Mucosa of stomach (tissue), 1 donor: ENCODE results near the gene DCAKD.

Experiments used
- H3K27me3 ChIP-seq: one replicate; pipeline ENCODE4 v1.7.0; 2013; ENCODE audit warnings: mild to moderate bottlenecking, low read length; ENCODE audit not compliant: control insufficient read depth, insufficient read depth
- H3K36me3 ChIP-seq: one replicate; pipeline ENCODE4 v1.7.0; 2013; ENCODE audit warnings: low read length; ENCODE audit not compliant: control insufficient read depth, insufficient read depth
- H3K4me1 ChIP-seq: one replicate; pipeline ENCODE4 v1.7.0; 2013; ENCODE audit warnings: mild to moderate bottlenecking, low read length; ENCODE audit not compliant: control insufficient read depth, insufficient read depth
- H3K4me3 ChIP-seq: one replicate; pipeline ENCODE4 v1.7.0; 2013; ENCODE audit warnings: low read length
- H3K9ac ChIP-seq: one replicate; pipeline ENCODE4 v1.7.0; 2013; ENCODE audit warnings: mild to moderate bottlenecking, low read length, moderate library complexity
- H3K9me3 ChIP-seq: one replicate; pipeline ENCODE4 v1.7.0; 2013; ENCODE audit warnings: mild to moderate bottlenecking, low read length, moderate library complexity; ENCODE audit not compliant: control insufficient read depth
- donor health status: Pancreatic carcinoma.

Gene DCAKD

DNA sequence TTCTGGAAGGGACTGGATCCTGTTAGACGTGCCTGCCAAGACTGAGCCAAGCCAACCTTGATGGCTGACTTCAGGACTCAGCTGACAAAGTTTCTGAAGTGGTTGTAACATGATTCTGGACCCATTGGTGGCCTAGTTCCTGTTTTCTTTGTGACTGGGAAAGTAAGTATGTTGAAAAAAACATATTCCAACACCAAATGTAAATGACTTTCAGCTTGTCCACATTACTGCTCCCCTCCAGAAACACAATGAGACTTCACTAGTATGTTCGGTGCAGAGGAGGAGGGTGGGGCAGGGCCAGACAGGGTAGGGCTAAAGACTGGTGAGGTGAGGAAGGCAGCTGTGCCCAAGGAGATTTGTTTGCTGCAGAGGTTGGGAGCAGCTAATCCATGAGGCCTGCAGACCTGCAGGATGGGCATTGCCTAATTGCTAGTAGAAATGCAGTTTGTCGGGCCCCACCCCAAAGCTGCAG, 36.1 kb upstream of the DCAKD start:
- peaks cover 4% of the 10 kb centered on the region for H3K36me3 ChIP-seq
- H3K27me3 ChIP-seq: no peaks in the 10 kb centered on the region
- H3K9me3 ChIP-seq: no peaks in the 10 kb centered on the region
- no peak overlapping the region for H3K9ac ChIP-seq
- no peak overlapping the region for H3K4me3 ChIP-seq
- no peaks in the 10 kb centered on the region for H3K4me1 ChIP-seq

DNA sequence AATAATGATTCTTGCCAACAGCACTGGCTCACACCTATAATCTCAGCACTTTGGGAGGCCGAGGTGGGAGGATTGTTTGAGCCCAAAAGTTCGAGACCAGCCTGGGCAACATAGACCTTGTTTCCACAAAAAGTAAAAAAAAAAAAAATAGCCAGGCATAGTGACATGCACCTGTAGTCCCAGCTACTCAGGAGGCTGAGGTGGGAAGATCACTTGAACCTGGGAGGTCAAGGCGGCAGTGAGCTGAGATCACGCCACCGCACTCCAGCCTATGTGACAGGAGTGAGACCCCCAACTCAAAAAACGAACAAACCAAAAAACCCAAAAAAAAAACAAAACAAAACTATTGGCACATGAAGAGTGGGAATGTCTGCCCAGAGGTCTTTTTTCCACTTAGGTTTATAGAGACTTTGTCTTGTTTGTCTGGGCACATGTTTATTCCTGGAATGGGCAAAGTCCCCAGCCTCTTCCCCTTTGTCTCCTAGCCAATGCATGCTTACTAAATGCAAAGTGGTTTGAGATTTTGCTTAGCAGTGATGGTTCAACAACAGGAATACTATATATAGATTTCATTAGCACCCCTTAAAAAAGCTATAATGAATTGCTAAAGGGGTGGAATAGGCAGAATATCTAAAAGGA, 35.6 kb upstream of the DCAKD start:
- Histone ChIP-seq H3K4me1 (no peaks in the 10 kb centered on the region), H3K36me3 (peaks cover 4% of the 10 kb centered on the region)

DNA sequence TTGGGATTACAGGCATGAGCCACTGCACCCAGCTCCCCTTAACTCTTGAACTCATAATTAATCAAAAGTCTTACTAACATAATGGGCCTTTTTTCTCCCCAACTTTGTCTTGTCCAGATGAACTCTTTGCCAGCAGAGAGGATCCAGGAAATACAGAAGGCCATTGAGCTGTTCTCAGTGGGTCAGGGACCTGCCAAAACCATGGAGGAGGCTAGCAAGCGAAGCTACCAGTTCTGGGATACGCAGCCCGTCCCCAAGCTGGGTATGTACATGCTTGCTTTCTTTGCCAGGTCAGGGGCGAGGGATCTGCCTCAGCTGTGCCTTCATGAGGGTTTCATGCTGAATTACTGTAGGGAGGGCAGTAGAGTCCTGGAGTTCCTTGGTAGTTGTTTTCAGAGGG, 35.0 kb upstream of the DCAKD start:
- Histone ChIP-seq H3K36me3 (peaks cover 4% of the 10 kb centered on the region), H3K4me1 (no peaks in the 10 kb centered on the region), H3K27me3 (no peaks in the 10 kb centered on the region), H3K9ac (no peak overlapping the region), H3K4me3 (no peak overlapping the region), H3K9me3 (no peaks in the 10 kb centered on the region)

More for the DNA sequence above, 35.6 kb upstream of the DCAKD start:
- H3K4me3 ChIP-seq: no peak overlapping the region
- H3K9ac ChIP-seq: no peak overlapping the region
- H3K9me3 ChIP-seq: no peaks in the 10 kb centered on the region
- no peaks in the 10 kb centered on the region for H3K27me3 ChIP-seq

GRCh38 chr17:45081047-45081703, 29.7 kb upstream of the DCAKD start:
- H3K27me3 ChIP-seq: no peaks in the 10 kb centered on the region
- no peak overlapping the region for H3K9ac ChIP-seq
- no peaks in the 10 kb centered on the region for H3K4me1 ChIP-seq
- H3K9me3 ChIP-seq: no peaks in the 10 kb centered on the region
- H3K4me3 ChIP-seq: no peak overlapping the region
- no peaks in the 10 kb centered on the region for H3K36me3 ChIP-seq

DNA sequence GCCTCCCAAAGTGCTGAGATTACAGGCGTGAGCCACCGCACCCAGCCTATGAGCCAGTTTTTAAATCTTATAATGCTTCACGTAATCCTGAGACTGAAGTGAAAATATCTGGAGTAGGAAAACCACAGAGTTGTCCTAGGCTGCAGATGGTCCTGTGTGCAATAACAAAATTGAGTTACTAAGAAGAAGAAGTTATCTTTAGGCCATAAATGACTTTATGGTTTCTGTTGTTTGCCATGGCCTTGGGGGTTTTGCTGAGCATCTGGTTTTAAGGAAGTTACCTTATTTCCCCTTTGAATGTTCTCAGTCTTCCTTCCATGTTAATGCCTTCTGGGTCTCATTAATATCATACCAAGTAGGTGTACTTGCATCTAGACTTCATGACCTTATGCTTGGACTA, 26.2 kb upstream of the DCAKD start:
- H3K4me3 ChIP-seq: no peak overlapping the region
- no peaks in the 10 kb centered on the region for H3K4me1 ChIP-seq
- H3K36me3 ChIP-seq: no peaks in the 10 kb centered on the region
- no peaks in the 10 kb centered on the region for H3K27me3 ChIP-seq
- no peak overlapping the region for H3K9ac ChIP-seq
- no peaks in the 10 kb centered on the region for H3K9me3 ChIP-seq

DNA sequence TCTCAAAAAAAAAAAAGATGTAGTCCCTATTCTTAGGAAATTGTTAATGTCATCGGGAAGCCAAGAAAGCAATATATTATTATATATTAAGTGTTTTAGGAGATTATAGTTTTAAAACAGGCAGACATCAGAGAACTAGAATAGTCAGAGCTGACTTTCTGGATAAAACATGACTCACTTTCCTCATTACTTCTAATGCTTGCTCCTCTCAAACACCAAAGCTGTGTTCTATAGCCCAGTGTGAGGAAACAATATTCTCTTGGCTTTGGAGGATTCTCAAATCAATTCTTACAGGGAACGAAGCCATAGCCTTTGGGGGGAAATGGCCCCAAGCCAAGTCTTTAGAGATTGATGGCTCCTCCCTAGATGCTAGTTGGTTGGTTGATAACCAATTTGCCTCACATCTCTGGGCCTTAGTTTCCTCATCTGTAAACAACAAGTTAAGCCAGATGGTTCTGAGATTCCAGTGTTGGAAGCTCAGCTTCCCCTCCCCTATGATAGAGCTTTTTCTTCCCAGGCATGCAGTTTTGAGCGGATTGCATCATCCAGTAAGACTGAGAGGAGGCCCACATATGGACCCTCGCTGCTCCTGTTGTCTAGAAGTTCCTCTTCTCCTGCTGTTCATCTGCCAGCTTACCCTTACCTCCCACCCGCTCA, 22.1 kb upstream of the DCAKD start:
- no peak overlapping the region for H3K4me3 ChIP-seq
- no peaks in the 10 kb centered on the region for H3K36me3 ChIP-seq
- H3K27me3 ChIP-seq: no peaks in the 10 kb centered on the region
- H3K4me1 ChIP-seq: no peaks in the 10 kb centered on the region
- no peaks in the 10 kb centered on the region for H3K9me3 ChIP-seq
- H3K9ac ChIP-seq: no peak overlapping the region

DNA sequence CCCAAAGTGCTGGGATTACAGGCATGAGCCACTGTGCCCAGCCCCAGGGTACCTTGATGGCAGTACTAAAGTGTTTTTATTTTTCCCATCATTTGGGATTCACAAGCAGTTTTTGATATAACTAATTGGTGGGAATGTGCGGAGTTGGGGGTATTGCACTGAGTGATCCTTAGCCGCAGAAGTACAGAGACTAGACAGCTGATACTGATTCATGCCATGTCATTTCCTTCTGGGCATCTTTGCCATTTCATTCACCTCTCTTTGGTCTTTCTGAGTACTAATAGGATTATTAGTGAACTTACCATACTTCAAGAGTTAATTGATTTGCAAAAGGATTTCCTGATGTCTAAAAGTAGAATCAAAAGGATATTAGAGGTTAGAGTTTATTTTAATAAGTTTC, 19.4 kb upstream of the DCAKD start:
- H3K9ac ChIP-seq: no peak overlapping the region
- no peak overlapping the region for H3K4me3 ChIP-seq
- no peaks in the 10 kb centered on the region for H3K4me1 ChIP-seq
- H3K36me3 ChIP-seq: peaks cover 4% of the 10 kb centered on the region
- H3K9me3 ChIP-seq: no peaks in the 10 kb centered on the region
- no peaks in the 10 kb centered on the region for H3K27me3 ChIP-seq

DNA sequence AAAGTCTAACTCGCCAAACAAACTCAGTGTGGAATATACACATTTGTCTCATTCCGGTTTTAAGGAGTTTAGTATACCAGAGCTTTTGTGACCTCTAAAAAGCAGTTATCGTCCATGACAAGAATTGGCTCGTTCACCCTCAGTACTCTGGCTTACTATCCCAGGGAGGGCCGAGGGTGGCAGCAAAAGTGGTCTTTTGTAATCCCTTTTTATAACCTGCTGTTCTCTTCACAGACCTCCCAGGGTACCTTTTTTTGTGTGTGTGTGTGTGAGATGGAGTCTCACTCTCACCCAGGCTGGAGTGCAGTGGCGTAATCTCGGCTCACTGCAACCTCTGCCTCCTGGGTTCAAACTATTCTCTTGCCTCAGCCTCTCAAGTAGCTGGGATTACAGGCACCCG, 18.6 kb upstream of the DCAKD start:
- Histone ChIP-seq H3K36me3 (peaks cover 4% of the 10 kb centered on the region), H3K4me1 (no peaks in the 10 kb centered on the region), H3K4me3 (no peak overlapping the region), H3K9me3 (no peaks in the 10 kb centered on the region), H3K27me3 (no peaks in the 10 kb centered on the region), H3K9ac (no peak overlapping the region)

DNA sequence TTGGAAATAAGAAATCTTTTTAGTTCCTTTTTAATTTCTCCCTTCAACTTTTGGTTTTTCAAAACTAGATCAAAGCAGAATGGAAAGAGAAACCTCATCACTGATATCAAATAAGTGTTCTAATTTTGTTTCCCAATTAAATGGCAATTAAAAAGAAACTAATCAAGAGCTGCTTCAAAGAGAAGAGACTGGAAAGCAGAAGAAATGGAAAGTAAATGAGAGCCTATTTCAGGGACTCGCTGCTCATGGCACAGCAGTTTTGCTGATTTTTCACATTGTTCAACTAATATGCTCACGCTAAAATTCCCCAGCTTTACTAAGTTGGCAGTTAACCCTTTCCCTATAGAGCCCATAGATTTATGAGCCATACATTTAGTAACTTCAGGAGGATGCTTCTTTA, 16.2 kb upstream of the DCAKD start:
- Histone ChIP-seq H3K4me1 (no peaks in the 10 kb centered on the region), H3K4me3 (no peak overlapping the region), H3K9ac (no peak overlapping the region), H3K9me3 (no peaks in the 10 kb centered on the region), H3K27me3 (no peaks in the 10 kb centered on the region), H3K36me3 (peaks cover 4% of the 10 kb centered on the region)

DNA sequence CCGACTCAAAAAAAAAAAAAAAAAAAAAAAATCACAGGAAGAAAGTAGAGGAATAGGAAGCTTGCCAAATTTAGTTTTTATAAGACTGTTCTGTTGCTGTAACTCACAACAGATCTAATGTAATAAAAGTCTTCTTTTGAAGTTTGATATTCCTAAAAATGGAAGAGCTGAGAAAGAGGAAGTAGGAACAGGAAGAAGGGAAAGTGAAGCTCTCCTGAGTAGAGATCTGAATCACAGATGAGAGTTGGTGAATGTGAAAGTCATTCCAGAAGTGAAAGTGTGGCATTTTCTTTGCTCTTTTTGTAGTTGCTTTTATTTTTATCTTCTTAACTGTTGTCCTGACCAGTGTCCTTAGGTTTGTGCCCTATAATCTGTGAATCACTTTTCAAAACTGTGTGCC, 11.8 kb upstream of the DCAKD start:
- peaks cover 4% of the 10 kb centered on the region for H3K36me3 ChIP-seq
- peaks cover 9% of the 10 kb centered on the region for H3K4me1 ChIP-seq
- H3K4me3 ChIP-seq: no peak overlapping the region
- no peaks in the 10 kb centered on the region for H3K27me3 ChIP-seq
- no peaks in the 10 kb centered on the region for H3K9me3 ChIP-seq
- H3K9ac ChIP-seq: no peak overlapping the region

- Histone ChIP-seq H3K9ac (peak overlapping the region; percentile 82), H3K9me3 (no peaks in the 10 kb centered on the region), H3K4me1 (peaks cover 9% of the 10 kb centered on the region), H3K27me3 (no peaks in the 10 kb centered on the region), H3K36me3 (no peaks in the 10 kb centered on the region), H3K4me3 (peak overlapping the region; percentile 94)
Observed at GRCh38 chr17:45061606-45062205, 10.3 kb upstream of the DCAKD start.
